NCI-H1417 (cell line): ENCODE measurements around the gene PM20D2.

Experiments used
- DNase-seq, 3 experiments: peaks; one replicate each; lab custom pipeline; 2025; lab: John Stamatoyannopoulos, UW

Gene PM20D2

GRCh38 chr6:89145091-89145955 is 532 bp upstream of the PM20D2 start:
- DNase-seq, result peak in 1 of 3 experiments; percentile 65

GRCh38 chr6:89146718-89147700 is 1.2 kb downstream of the PM20D2 start:
- peak in 2 of 3 experiments; percentile 12 to 80 for DNase-seq

GRCh38 chr6:89148016-89148750 is 2.3 kb downstream of the PM20D2 start:
- no peak for DNase-seq

- DNase-seq, result no peak
These were observed 8.3 kb downstream of the PM20D2 start for GRCh38 chr6:89154131-89154530.

- no peak for DNase-seq
These were observed 14.7 kb downstream of the PM20D2 start for GRCh38 chr6:89160331-89161092.

- DNase-seq, result no peak
These were observed 15.6 kb downstream of the PM20D2 start for GRCh38 chr6:89161326-89162046.

GRCh38 chr6:89162047-89162371 is 16.2 kb downstream of the PM20D2 start:
- no peak for DNase-seq

GRCh38 chr6:89172131-89172530 is 26.3 kb downstream of the PM20D2 start:
- no peak for DNase-seq

GRCh38 chr6:89173634-89174033 is 27.8 kb downstream of the PM20D2 start:
- DNase-seq, result no peak

- no peak for DNase-seq
These were observed 34.3 kb downstream of the PM20D2 start for GRCh38 chr6:89180112-89180511.

- no peak for DNase-seq
These were observed 35.1 kb downstream of the PM20D2 start for GRCh38 chr6:89180971-89181370.

- DNase-seq, result no peak
These were observed 37.4 kb downstream of the PM20D2 start for GRCh38 chr6:89183294-89183693.

- DNase-seq, result no peak
These were observed 38.5 kb downstream of the PM20D2 start for GRCh38 chr6:89184344-89184743.

- no peak for DNase-seq
These were observed 40.9 kb downstream of the PM20D2 start for GRCh38 chr6:89186762-89187161.

GRCh38 chr6:89187504-89187903 is 41.6 kb downstream of the PM20D2 start:
- DNase-seq, result no peak

GRCh38 chr6:89190741-89191140 is 44.9 kb downstream of the PM20D2 start:
- DNase-seq, result no peak

GRCh38 chr6:89194559-89194958 is 48.7 kb downstream of the PM20D2 start:
- DNase-seq, result no peak

- no peak for DNase-seq
These were observed 51.3 kb downstream of the PM20D2 start for GRCh38 chr6:89197141-89197540.

GRCh38 chr6:89198235-89198634 is 52.4 kb downstream of the PM20D2 start:
- DNase-seq, result no peak

- DNase-seq, result no peak
These were observed 53.7 kb downstream of the PM20D2 start for GRCh38 chr6:89199579-89199978.
